Hematopoietic multipotent progenitor cell treated with erythropoietin and hydrocortisone succinate and interleukin-3 and kit ligand, for 15 days (in vitro differentiated cells): ENCODE data around the gene TBKBP1.

Source experiments
- DNase-seq: peaks from one replicate; pipeline ENCODE4 v3.0.0-alpha.2; 2015; ENCODE audit warnings: low spot score

The TBKBP1 gene

GRCh38 chr17:47693731-47694580 lies at the start of gene TBKBP1:
Gene TBKBP1, plus strand, starts transcription at chr17:47694161. Its CDS starts 1,952 bp downstream, at chr17:47696113.
- DNase-seq, result no peak

- DNase-seq, result no peak
Observed at GRCh38 chr17:47644324-47644723, 49.6 kb upstream of the TBKBP1 start.

GRCh38 chr17:47649153-47649971 lies 44.6 kb upstream of the TBKBP1 start, which contains the start of gene KPNB1:
Gene KPNB1, plus strand, starts transcription at chr17:47649919. Its CDS starts 326 bp downstream, at chr17:47650245.
- peak; percentile 98 for DNase-seq

- DNase-seq, result no peak
Observed at GRCh38 chr17:47649972-47650524, 43.9 kb upstream of the TBKBP1 start.

GRCh38 chr17:47650525-47651522 lies 43.1 kb upstream of the TBKBP1 start:
- DNase-seq, result peak; percentile 92

GRCh38 chr17:47651704-47652103 lies 42.3 kb upstream of the TBKBP1 start:
- DNase-seq, result no peak

GRCh38 chr17:47652570-47652969 lies 41.4 kb upstream of the TBKBP1 start:
- no peak for DNase-seq

GRCh38 chr17:47653442-47653841 lies 40.5 kb upstream of the TBKBP1 start:
- no peak for DNase-seq

GRCh38 chr17:47654991-47655390 lies 39.0 kb upstream of the TBKBP1 start:
- DNase-seq, result no peak

- no peak for DNase-seq
Observed at GRCh38 chr17:47660064-47660492, 33.9 kb upstream of the TBKBP1 start.

- DNase-seq, result peak; percentile 62
Observed at GRCh38 chr17:47663912-47664623, 29.9 kb upstream of the TBKBP1 start.

- no peak for DNase-seq
Observed at GRCh38 chr17:47664624-47664941, 29.4 kb upstream of the TBKBP1 start.

GRCh38 chr17:47665655-47666054 lies 28.3 kb upstream of the TBKBP1 start:
- DNase-seq, result no peak

GRCh38 chr17:47669081-47669480 lies 24.9 kb upstream of the TBKBP1 start:
- no peak for DNase-seq

- DNase-seq, result no peak
Observed at GRCh38 chr17:47670064-47670463, 23.9 kb upstream of the TBKBP1 start.

GRCh38 chr17:47674499-47674898 lies 19.5 kb upstream of the TBKBP1 start:
- no peak for DNase-seq

GRCh38 chr17:47675380-47676198 lies 18.4 kb upstream of the TBKBP1 start:
- no peak for DNase-seq

GRCh38 chr17:47676199-47676472 lies 17.8 kb upstream of the TBKBP1 start:
- DNase-seq, result no peak

- DNase-seq, result no peak
Observed at GRCh38 chr17:47676510-47677165, 17.3 kb upstream of the TBKBP1 start.

GRCh38 chr17:47678196-47678595 lies 15.8 kb upstream of the TBKBP1 start:
- DNase-seq, result no peak
